SK-N-SH (cell line): ENCODE data around the gene MTARC1. TPM values are rescaled to one million over a fixed set of nuclear protein-coding genes. Genes with fewer than 3 reads are reported as not detected.

ENCODE experiments used
- CTCF ChIA-PET: fragments of 300-600, 350-600 bp; formaldehyde crosslinking; extraction: SDS; loops from one replicate; lab custom pipeline; 2021; lab: Yijun Ruan, JAX
- POLR2A ChIA-PET: fragments of 350-600 bp; sonication (Branson Sonifier 250); formaldehyde crosslinking; extraction: SDS; loops from one replicate; lab custom pipeline; 2020; ENCODE audit warnings: antibody characterized with exemption, inconsistent platforms; lab: Yijun Ruan, JAX
- DNase-seq: peaks from one replicate; pipeline ENCODE4 v3.0.0; 2012
- H2AFZ ChIP-seq: fragments of 200-600 bp; sonication (generic); 2 replicates; pipeline ENCODE4 v1.8.1; 2016; ENCODE audit warnings: antibody characterized with exemption, mild to moderate bottlenecking, low read depth
- H3F3A ChIP-seq: fragments of 200-600 bp; sonication (generic); replicated peaks from 2 replicates; pipeline ENCODE3; 2016; ENCODE audit warnings: antibody characterized with exemption, mild to moderate bottlenecking; ENCODE audit not compliant: insufficient read depth
- H3K27ac ChIP-seq, 2 experiments: fragments of 200-500 bp in 1 of 2; fragments of 200-600 bp in 1 of 2; sonication (Bioruptor generic) in 1 of 2; sonication (generic), shearing (Covaris generic) in 1 of 2; 2 replicates each; pipeline versions ENCODE4 v1.5.1 to v1.6.1; 2014 to 2016; ENCODE audit warnings: low read depth in 2 of 2, inconsistent platforms in 1 of 2, low read length in 1 of 2, mild to moderate bottlenecking in 1 of 2, mixed read lengths in 1 of 2
- H3K27me3 ChIP-seq: fragments of 200-600 bp; sonication (generic), shearing (Covaris generic); 2 replicates; pipeline ENCODE4 v1.6.1; 2016; ENCODE audit warnings: mixed run types; ENCODE audit not compliant: insufficient read depth
- H3K36me3 ChIP-seq, 2 experiments: fragments of 200-500 bp in 1 of 2; fragments of 200-600 bp in 1 of 2; sonication (Bioruptor generic) in 1 of 2; sonication (generic) in 1 of 2; replicated peaks in 1 of 2; 2 replicates each; pipeline versions ENCODE3 to v1.5.1; 2014 to 2016; ENCODE audit warnings: low read length in 1 of 2, mild to moderate bottlenecking in 1 of 2; ENCODE audit not compliant: insufficient read depth in 2 of 2, control insufficient read depth in 1 of 2
- H3K4me1 ChIP-seq, 2 experiments: fragments of 200-500 bp in 1 of 2; fragments of 200-600 bp in 1 of 2; sonication (Bioruptor generic) in 1 of 2; sonication (generic), shearing (Covaris generic) in 1 of 2; 2 replicates each; pipeline versions ENCODE4 v1.5.1 to v1.6.1; 2014 to 2016; ENCODE audit warnings: low read depth in 1 of 2, low read length in 1 of 2, mixed run types in 1 of 2; ENCODE audit not compliant: insufficient read depth in 2 of 2, control insufficient read depth in 1 of 2
- H3K4me2 ChIP-seq: fragments of 200-600 bp; sonication (generic), shearing (Covaris generic); 2 replicates; pipeline ENCODE4 v1.6.1; 2017; ENCODE audit warnings: mixed run types
- H3K4me3 ChIP-seq, 2 experiments: fragments of 200-500 bp in 1 of 2; fragments of 200-600 bp in 1 of 2; sonication (Bioruptor generic) in 1 of 2; sonication (generic), shearing (Covaris generic) in 1 of 2; 2 replicates each; pipeline versions ENCODE4 v1.5.1 to v1.8.1; 2014 to 2016; ENCODE audit warnings: low read depth in 2 of 2, inconsistent platforms in 1 of 2, low read length in 1 of 2, mild to moderate bottlenecking in 1 of 2, mixed read lengths in 1 of 2, moderate library complexity in 1 of 2
- H3K79me2 ChIP-seq: fragments of 200-600 bp; sonication (generic); 2 replicates; pipeline ENCODE4 v1.8.1; 2017; ENCODE audit warnings: mild to moderate bottlenecking; ENCODE audit not compliant: insufficient read depth
- H3K9ac ChIP-seq: fragments of 200-600 bp; sonication (generic); 2 replicates; pipeline ENCODE4 v1.6.1; 2017; ENCODE audit warnings: mixed run types
- H3K9me2 ChIP-seq: fragments of 200-600 bp; sonication (generic); 2 replicates; pipeline ENCODE4 v1.6.1; 2017; ENCODE audit warnings: mixed run types
- H3K9me3 ChIP-seq: fragments of 200-600 bp; sonication (generic); 2 replicates; pipeline ENCODE4 v1.6.1; 2017; ENCODE audit warnings: mixed run types, mild to moderate bottlenecking, moderate library complexity
- H4K20me1 ChIP-seq: fragments of 200-600 bp; sonication (generic); 2 replicates; pipeline ENCODE4 v1.6.1; 2017; ENCODE audit warnings: mild to moderate bottlenecking, mixed run types; ENCODE audit not compliant: insufficient read depth
- CTCF ChIP-seq: fragments of 200-600 bp; sonication (generic); IDR thresholded peaks from 2 replicates; pipeline ENCODE4 v1.6.1; 2017; ENCODE audit warnings: antibody characterized with exemption, mild to moderate bottlenecking, moderate library complexity
- ELF1 ChIP-seq: IDR thresholded peaks from 2 replicates; pipeline ENCODE4 v1.4.0; 2012
- EP300 ChIP-seq, 2 experiments: IDR thresholded peaks; 2 replicates each; pipeline versions ENCODE4 v1.4.0 to v1.6.1; 2012; ENCODE audit warnings: borderline replicate concordance in 1 of 2, low read depth in 1 of 2, low read length in 1 of 2
- EZH2phosphoT487 ChIP-seq: fragments of 200-600 bp; sonication (generic); IDR thresholded peaks from 2 replicates; pipeline ENCODE4 v1.6.1; 2017; ENCODE audit warnings: low read depth, mixed run types, mild to moderate bottlenecking, antibody characterized with exemption, moderate library complexity, borderline replicate concordance
- FOSL2 ChIP-seq: IDR thresholded peaks from 2 replicates; pipeline ENCODE4 v1.4.0; 2012; ENCODE audit warnings: low read depth, mild to moderate bottlenecking, moderate library complexity, borderline replicate concordance
- FOXM1 ChIP-seq: IDR thresholded peaks from 2 replicates; pipeline ENCODE4 v1.4.0; 2012; ENCODE audit warnings: low read depth, mild to moderate bottlenecking
- GABPA ChIP-seq: IDR thresholded peaks from 2 replicates; pipeline ENCODE4 v1.4.0; 2012; ENCODE audit warnings: low read depth, mild to moderate bottlenecking
- MEF2A ChIP-seq: IDR thresholded peaks from 2 replicates; pipeline ENCODE4 v1.4.0; 2012; ENCODE audit warnings: low read depth, borderline replicate concordance
- MXI1 ChIP-seq: IDR thresholded peaks from 2 replicates; pipeline ENCODE4 v1.6.1; 2012; ENCODE audit warnings: mild to moderate bottlenecking, low read depth, low read length, improper control_type of control experiment
- NFIC ChIP-seq: IDR thresholded peaks from 2 replicates; pipeline ENCODE4 v1.4.0; 2012; ENCODE audit warnings: borderline replicate concordance
- POLR2AphosphoS5 ChIP-seq: IDR thresholded peaks from 2 replicates; pipeline ENCODE4 v1.6.1; 2012; ENCODE audit warnings: low read depth, low read length
- RAD21 ChIP-seq: IDR thresholded peaks from 2 replicates; pipeline ENCODE4 v1.6.1; 2012; ENCODE audit warnings: mild to moderate bottlenecking, low read length
- RCOR1 ChIP-seq: fragments of 150-350 bp; IDR thresholded peaks from 2 replicates; pipeline ENCODE4 v1.6.1; 2017; ENCODE audit warnings: antibody characterized with exemption, low read length
- RFX5 ChIP-seq: IDR thresholded peaks from 2 replicates; pipeline ENCODE4 v1.6.1; 2012; ENCODE audit warnings: mild to moderate bottlenecking, improper control_type of control experiment, low read length
- RXRA ChIP-seq: IDR thresholded peaks from 2 replicates; pipeline ENCODE4 v1.4.0; 2012; ENCODE audit warnings: low read depth, mild to moderate bottlenecking, borderline replicate concordance
- SIN3A ChIP-seq: IDR thresholded peaks from 2 replicates; pipeline ENCODE4 v1.6.1; 2012; ENCODE audit warnings: low read depth, mild to moderate bottlenecking, low read length, moderate library complexity, borderline replicate concordance
- SMC3 ChIP-seq: IDR thresholded peaks from 2 replicates; pipeline ENCODE4 v1.6.1; 2012; ENCODE audit warnings: low read depth, low read length, improper control_type of control experiment
- WGBS: methylation state at CpG from one replicate; pipeline ENCODE4 v1.1.6; 2017; ENCODE audit warnings: low lambda C conversion rate; 5-methylcytosine and 5-hydroxymethylcytosine counted together
- polyA plus RNA-seq, 3 experiments: library from polyadenylated mRNA; depleted of rRNA; stranded (reverse); fragments of >200 nt; gene quantifications; 2 replicates each; pipeline ENCODE4 v1.2.3, GENCODE V29; 2012
- TF ChIP-seq, protein P1 (sequence below): fragments of 150-350 bp; IDR thresholded peaks from 2 replicates; pipeline ENCODE4 v1.6.1; 2016; ENCODE audit warnings: mild to moderate bottlenecking, low read depth, low read length
- TF ChIP-seq, protein P2 (sequence below): IDR thresholded peaks from 2 replicates; pipeline ENCODE4 v1.4.0; 2012; ENCODE audit warnings: low read depth, borderline replicate concordance

MTARC1 gene
- polyA plus RNA-seq, 1 of the 3 experiments (the other 2 are of a cell fraction): 6.1 TPM

DNA sequence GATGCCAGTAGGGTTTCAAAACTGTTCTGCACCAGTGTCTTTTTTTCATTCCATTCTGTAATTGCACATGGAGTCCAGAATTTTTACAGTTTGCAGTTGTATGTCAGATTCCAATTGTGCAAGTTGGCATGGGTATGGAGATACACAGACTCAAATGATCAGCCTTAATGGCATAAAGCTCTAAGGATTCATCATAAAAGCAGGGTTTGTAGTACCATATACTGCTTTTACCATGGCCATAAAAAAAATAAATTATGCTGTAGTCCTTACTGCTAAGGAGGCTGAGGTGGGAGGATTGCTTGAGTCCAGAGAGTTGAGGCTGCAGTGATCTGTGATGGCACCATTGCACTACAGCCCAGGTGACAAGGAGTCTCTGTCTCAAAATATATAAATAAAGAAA lies 10.3 kb downstream of the MTARC1 start:
- H3K27ac ChIP-seq: no peak overlapping the region
- ChIA-PET CTCF (interaction anchor here (1.2 to 3.0 kb wide), 3 partner anchors 7 to 21 kb away, joined by 3 to 15 read pairs (median 8); no protein-coding TSS in a partner anchor), POLR2A (no interaction called here)

GRCh38 chr1:220797553-220797952 lies 10.8 kb downstream of the MTARC1 start:
- H3K36me3 ChIP-seq: peaks cover 0 to 27% of the 10 kb centered on the region in 2 experiments
- H3K4me2 ChIP-seq: no peak overlapping the region
- no peak overlapping the region for H2AFZ ChIP-seq
- no peaks in the 10 kb centered on the region for H4K20me1 ChIP-seq
- WGBS: 96% methylated on average over 3 of the region's 3 CpGs
- no peak overlapping the region for H3K9ac ChIP-seq
- H3K79me2 ChIP-seq: no peaks in the 10 kb centered on the region
- H3K4me3 ChIP-seq: no peak overlapping the region
- no peaks in the 10 kb centered on the region for H3K27me3 ChIP-seq
- no peak for DNase-seq
- TF ChIP-seq, protein P1, sequence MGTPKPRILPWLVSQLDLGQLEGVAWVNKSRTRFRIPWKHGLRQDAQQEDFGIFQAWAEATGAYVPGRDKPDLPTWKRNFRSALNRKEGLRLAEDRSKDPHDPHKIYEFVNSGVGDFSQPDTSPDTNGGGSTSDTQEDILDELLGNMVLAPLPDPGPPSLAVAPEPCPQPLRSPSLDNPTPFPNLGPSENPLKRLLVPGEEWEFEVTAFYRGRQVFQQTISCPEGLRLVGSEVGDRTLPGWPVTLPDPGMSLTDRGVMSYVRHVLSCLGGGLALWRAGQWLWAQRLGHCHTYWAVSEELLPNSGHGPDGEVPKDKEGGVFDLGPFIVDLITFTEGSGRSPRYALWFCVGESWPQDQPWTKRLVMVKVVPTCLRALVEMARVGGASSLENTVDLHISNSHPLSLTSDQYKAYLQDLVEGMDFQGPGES: no peak
- TF ChIP-seq RCOR1: no peak
- TF ChIP-seq SIN3A: no peak
- no peak for TF ChIP-seq SMC3
- TF ChIP-seq EZH2phosphoT487: no peak
- no peak for TF ChIP-seq RAD21
- no peak for TF ChIP-seq ELF1
- no peak for TF ChIP-seq NFIC
- no peak for TF ChIP-seq EP300 (IDR thresholded peaks at IDR 0.05; ENCODE audit: borderline replicate concordance in 1 of 2, low read depth in 1 of 2, low read length in 1 of 2)
- TF ChIP-seq RFX5: no peak
- no peak for TF ChIP-seq POLR2AphosphoS5
- TF ChIP-seq GABPA: no peak
- no peak for TF ChIP-seq FOSL2
- H3K4me1 ChIP-seq: no peaks in the 10 kb centered on the region
- CTCF ChIA-PET: no interaction called here
- H3K9me2 ChIP-seq: no peaks in the 10 kb centered on the region
- no peak overlapping the region for H3K27ac ChIP-seq
- POLR2A ChIA-PET: no interaction called here
- H3F3A ChIP-seq: no peaks in the 10 kb centered on the region
- H3K9me3 ChIP-seq: no peaks in the 10 kb centered on the region

More for the DNA sequence above, 10.3 kb downstream of the MTARC1 start:
- Histone ChIP-seq H3K36me3 (peaks cover 0 to 27% of the 10 kb centered on the region in 2 experiments), H3K4me3 (no peak overlapping the region), H2AFZ (no peak overlapping the region), H4K20me1 (no peaks in the 10 kb centered on the region), H3K4me2 (no peak overlapping the region), H3F3A (no peaks in the 10 kb centered on the region), H3K9me2 (no peaks in the 10 kb centered on the region), H3K4me1 (no peaks in the 10 kb centered on the region), H3K27me3 (no peaks in the 10 kb centered on the region), H3K79me2 (no peaks in the 10 kb centered on the region), H3K9ac (no peak overlapping the region), H3K9me3 (no peaks in the 10 kb centered on the region)
- TF ChIP-seq RCOR1: no peak
- no peak for TF ChIP-seq RFX5
- TF ChIP-seq FOXM1: no peak
- TF ChIP-seq MXI1: no peak
- no peak for TF ChIP-seq CTCF
- TF ChIP-seq NFIC: no peak
- TF ChIP-seq MEF2A: no peak
- no peak for TF ChIP-seq EZH2phosphoT487
- TF ChIP-seq, protein P2, sequence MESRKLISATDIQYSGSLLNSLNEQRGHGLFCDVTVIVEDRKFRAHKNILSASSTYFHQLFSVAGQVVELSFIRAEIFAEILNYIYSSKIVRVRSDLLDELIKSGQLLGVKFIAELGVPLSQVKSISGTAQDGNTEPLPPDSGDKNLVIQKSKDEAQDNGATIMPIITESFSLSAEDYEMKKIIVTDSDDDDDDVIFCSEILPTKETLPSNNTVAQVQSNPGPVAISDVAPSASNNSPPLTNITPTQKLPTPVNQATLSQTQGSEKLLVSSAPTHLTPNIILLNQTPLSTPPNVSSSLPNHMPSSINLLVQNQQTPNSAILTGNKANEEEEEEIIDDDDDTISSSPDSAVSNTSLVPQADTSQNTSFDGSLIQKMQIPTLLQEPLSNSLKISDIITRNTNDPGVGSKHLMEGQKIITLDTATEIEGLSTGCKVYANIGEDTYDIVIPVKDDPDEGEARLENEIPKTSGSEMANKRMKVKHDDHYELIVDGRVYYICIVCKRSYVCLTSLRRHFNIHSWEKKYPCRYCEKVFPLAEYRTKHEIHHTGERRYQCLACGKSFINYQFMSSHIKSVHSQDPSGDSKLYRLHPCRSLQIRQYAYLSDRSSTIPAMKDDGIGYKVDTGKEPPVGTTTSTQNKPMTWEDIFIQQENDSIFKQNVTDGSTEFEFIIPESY: no peak
- no peak for TF ChIP-seq EP300 (IDR thresholded peaks at IDR 0.05; ENCODE audit: borderline replicate concordance in 1 of 2, low read depth in 1 of 2, low read length in 1 of 2)
- TF ChIP-seq RXRA: no peak
- DNase-seq: no peak
